Astrocyte (in vitro differentiated cells and primary cell): Measurements from ENCODE around the gene AKAP13.

Experiments
- CTCF ChIP-seq: IDR thresholded peaks from 2 replicates; pipeline ENCODE4 v1.5.1; 2011; ENCODE audit warnings: low read depth, mild to moderate bottlenecking, inconsistent platforms, low read length, moderate library complexity; ENCODE audit not compliant: insufficient read depth
- EZH2 ChIP-seq: IDR thresholded peaks from 2 replicates; pipeline ENCODE4 v1.6.1; 2012; ENCODE audit warnings: mild to moderate bottlenecking, low read length, inconsistent platforms; ENCODE audit not compliant: insufficient read depth

DNA sequence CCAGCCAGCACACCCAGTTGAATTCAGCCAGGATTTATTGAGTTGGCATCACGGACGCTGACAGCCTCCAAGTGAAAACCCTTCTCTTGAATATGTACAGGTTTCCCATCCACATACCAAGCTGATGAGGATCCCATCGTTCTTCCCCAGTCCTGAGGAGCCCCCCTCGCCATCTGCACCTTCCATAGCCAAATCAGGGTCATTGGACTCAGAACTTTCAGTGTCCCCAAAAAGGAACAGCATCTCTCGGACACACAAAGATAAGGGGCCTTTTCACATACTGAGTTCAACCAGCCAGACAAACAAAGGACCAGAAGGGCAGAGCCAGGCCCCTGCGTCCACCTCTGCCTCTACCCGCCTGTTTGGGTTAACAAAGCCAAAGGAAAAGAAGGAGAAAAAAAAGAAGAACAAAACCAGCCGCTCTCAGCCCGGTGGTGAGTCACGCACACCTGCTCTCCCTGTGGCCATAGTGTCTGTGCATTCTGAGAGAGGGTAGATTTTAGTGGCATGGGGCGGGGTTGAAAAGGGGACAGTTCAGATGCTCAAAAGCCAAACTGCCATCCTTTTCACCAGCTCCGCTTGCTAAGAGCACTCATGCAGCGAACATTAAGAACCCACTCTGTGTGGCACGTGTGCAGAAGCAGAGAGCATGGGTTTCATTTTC lies 363.1 kb downstream of the AKAP13 start:
- TF ChIP-seq CTCF: no peak
- no peak for TF ChIP-seq EZH2
